BLaER1 treated with 17β-estradiol and CSF1 and Interleukin-3, amounts not matched to agents 10 nM and 100 nM (cell line): Measurements from ENCODE around the gene TRIM29.

Source experiments
- H3K27ac ChIP-seq, 11 experiments: shearing (Covaris generic); formaldehyde crosslinking; 2 replicates each; pipeline ENCODE4 v1.8.1; 2022
- H3K27me3 ChIP-seq, 11 experiments: shearing (Covaris generic); formaldehyde crosslinking; 2 replicates each; pipeline ENCODE4 v1.8.1; 2022
- H3K36me3 ChIP-seq, 11 experiments: shearing (Covaris generic); formaldehyde crosslinking; 2 replicates each; pipeline ENCODE4 v1.8.1; 2022
- H3K4me1 ChIP-seq, 10 experiments: shearing (Covaris generic); formaldehyde crosslinking; 2 replicates each; pipeline ENCODE4 v1.8.1; 2022
- H3K4me2 ChIP-seq, 11 experiments: shearing (Covaris generic); formaldehyde crosslinking; 2 replicates each; pipeline ENCODE4 v1.8.1; 2022
- H3K4me3 ChIP-seq, 10 experiments: shearing (Covaris generic); formaldehyde crosslinking; 2 replicates each; pipeline ENCODE4 v1.8.1; 2022
- H3K9ac ChIP-seq, 11 experiments: shearing (Covaris generic); formaldehyde crosslinking; 2 replicates each; pipeline ENCODE4 v1.8.1; 2022
- H3K9me3 ChIP-seq, 11 experiments: shearing (Covaris generic); formaldehyde crosslinking; replicated peaks in 1 of 11; 2 replicates each; pipeline ENCODE4 v1.8.1; 2022
- H4K20me1 ChIP-seq, 11 experiments: shearing (Covaris generic); formaldehyde crosslinking; 2 replicates each; pipeline ENCODE4 v1.8.1; 2022
- Cebpa-rat ChIP-seq, 11 experiments: shearing (Covaris generic); IDR thresholded peaks; 2 replicates each; pipeline ENCODE4 v1.8.1; 2022

Gene TRIM29

DNA sequence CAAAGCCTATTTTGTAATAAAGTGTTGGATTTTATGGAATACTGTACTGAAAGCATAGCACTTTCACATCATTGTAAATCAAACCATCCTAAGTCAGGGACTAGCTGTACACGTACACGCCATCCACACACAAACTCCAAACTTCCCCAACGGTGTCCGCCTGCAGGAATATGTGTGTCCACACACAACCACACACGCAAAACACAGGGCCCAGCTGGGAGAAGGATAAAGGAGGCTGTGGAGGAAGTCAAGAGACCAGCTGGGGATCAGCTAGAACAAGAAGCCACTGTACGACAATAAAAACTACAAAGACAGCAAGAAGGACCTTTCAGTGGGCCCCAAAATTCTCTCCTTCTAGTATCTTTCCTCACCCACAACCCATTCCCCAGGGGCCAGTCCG lies 1.6 kb downstream of the TRIM29 start:
- Histone ChIP-seq H3K4me1 (no peaks in the 10 kb centered on the region), H3K36me3 (no peaks in the 10 kb centered on the region), H3K4me3 (no peak overlapping the region), H3K9ac (no peak overlapping the region), H3K27me3 (no peaks in the 10 kb centered on the region; a peak in 1 of 22 replicates), H3K9me3 (no peaks in the 10 kb centered on the region), H4K20me1 (peaks cover 0 to 6% (median 0%) of the 10 kb centered on the region in 11 experiments; a peak in 1 of 22 replicates), H3K4me2 (no peak overlapping the region), H3K27ac (no peak overlapping the region)
- TF ChIP-seq Cebpa-rat (IDR thresholded peaks at IDR 0.05), result no peak

DNA sequence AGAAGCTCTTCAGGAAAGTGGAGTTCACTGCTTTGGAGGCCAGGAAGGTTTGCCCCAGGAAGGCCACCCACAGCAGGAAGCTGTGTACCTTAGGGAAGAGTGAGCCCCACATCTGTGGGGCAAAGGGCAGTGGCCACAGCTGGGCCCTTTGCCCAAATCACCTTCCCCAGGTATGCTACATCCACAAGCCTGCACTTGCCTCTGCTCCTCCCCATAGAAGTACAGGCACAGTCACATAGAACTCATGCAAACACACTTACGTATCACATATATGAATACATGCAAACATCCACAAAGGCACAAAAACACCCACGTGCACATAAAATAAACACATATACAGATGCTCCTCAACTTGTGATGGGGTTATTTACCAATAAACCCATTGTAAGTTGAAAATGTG lies 2.1 kb downstream of the TRIM29 start:
- Histone ChIP-seq H3K9ac (no peak overlapping the region), H3K4me3 (no peak overlapping the region), H3K4me1 (no peaks in the 10 kb centered on the region), H3K9me3 (no peaks in the 10 kb centered on the region), H4K20me1 (peaks cover 0 to 6% (median 0%) of the 10 kb centered on the region in 11 experiments; a peak in 1 of 22 replicates), H3K36me3 (no peaks in the 10 kb centered on the region), H3K27me3 (no peaks in the 10 kb centered on the region; a peak in 1 of 22 replicates), H3K27ac (no peak overlapping the region), H3K4me2 (no peak overlapping the region)
- TF ChIP-seq Cebpa-rat (IDR thresholded peaks at IDR 0.05), result no peak

DNA sequence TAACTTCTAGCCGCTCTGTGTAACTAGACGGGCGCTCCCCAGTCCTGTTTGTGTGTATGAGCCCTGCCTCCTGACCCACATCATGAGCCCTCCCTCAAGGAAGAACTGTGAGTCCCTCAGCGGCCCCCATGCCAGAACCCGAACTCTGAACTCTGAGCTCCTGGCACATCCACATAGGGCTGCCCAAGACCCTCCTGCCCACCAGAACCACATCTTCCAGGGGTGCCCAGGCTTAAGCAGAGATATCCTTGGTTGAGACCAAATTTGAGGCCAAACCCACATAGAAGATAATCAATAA lies 3.0 kb downstream of the TRIM29 start:
- Histone ChIP-seq H3K4me2 (no peak overlapping the region), H3K36me3 (no peaks in the 10 kb centered on the region), H3K9ac (no peak overlapping the region), H3K27me3 (no peaks in the 10 kb centered on the region; a peak in 1 of 22 replicates), H3K4me3 (no peak overlapping the region), H3K4me1 (no peaks in the 10 kb centered on the region), H4K20me1 (peaks cover 0 to 6% (median 0%) of the 10 kb centered on the region in 11 experiments; a peak in 2 of 22 replicates), H3K27ac (no peak overlapping the region), H3K9me3 (no peaks in the 10 kb centered on the region)
- TF ChIP-seq Cebpa-rat (IDR thresholded peaks at IDR 0.05), result no peak

DNA sequence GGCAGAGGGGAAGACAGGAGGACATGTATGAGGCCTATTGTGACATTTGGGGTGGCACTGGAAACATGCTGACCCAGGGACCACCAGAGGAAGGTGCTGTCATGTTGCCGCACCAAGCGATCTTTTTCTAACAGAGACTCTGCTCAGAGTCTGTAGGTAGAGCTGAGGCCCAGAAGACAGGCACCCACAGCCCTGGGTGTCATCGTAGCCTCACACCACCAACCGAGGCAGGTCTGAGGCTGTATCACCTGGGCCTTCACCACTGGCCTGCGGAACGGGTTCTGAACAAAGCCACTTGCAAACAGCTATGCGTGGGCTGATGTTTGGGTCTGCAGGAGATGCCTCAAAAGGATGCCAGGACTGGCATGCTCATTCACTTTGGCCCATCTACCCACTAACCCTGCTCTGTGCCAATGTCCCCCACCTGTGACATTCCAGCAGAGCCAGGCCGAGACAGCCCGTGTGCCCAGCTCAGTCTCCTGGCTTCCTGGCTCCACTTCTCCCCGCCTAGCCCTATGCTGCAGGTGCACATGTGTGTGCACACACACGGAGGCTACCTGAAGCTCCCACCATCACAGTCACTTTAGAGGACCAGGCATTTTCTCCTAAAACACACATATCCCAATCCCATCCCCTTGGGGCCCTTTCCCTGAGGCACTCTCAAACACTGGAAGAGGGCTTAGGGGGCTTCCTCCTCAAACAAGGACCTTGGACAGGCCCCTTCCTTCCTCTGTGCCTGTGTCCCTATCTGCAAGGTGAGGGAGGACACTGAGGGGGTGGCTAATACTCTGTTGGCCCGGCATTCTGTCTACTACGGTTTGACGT lies 3.6 kb downstream of the TRIM29 start:
- no peaks in the 10 kb centered on the region for H3K9me3 ChIP-seq
- H3K36me3 ChIP-seq, result no peaks in the 10 kb centered on the region
- no peak overlapping the region for H3K4me3 ChIP-seq
- peaks cover 0 to 6% (median 0%) of the 10 kb centered on the region in 11 experiments; a peak in 2 of 22 replicates for H4K20me1 ChIP-seq
- no peak for TF ChIP-seq Cebpa-rat (IDR thresholded peaks at IDR 0.05)
- no peak overlapping the region for H3K4me2 ChIP-seq
- H3K4me1 ChIP-seq, result no peaks in the 10 kb centered on the region
- H3K9ac ChIP-seq, result no peak overlapping the region
- no peak overlapping the region for H3K27ac ChIP-seq
- no peaks in the 10 kb centered on the region; a peak in 1 of 22 replicates for H3K27me3 ChIP-seq

DNA sequence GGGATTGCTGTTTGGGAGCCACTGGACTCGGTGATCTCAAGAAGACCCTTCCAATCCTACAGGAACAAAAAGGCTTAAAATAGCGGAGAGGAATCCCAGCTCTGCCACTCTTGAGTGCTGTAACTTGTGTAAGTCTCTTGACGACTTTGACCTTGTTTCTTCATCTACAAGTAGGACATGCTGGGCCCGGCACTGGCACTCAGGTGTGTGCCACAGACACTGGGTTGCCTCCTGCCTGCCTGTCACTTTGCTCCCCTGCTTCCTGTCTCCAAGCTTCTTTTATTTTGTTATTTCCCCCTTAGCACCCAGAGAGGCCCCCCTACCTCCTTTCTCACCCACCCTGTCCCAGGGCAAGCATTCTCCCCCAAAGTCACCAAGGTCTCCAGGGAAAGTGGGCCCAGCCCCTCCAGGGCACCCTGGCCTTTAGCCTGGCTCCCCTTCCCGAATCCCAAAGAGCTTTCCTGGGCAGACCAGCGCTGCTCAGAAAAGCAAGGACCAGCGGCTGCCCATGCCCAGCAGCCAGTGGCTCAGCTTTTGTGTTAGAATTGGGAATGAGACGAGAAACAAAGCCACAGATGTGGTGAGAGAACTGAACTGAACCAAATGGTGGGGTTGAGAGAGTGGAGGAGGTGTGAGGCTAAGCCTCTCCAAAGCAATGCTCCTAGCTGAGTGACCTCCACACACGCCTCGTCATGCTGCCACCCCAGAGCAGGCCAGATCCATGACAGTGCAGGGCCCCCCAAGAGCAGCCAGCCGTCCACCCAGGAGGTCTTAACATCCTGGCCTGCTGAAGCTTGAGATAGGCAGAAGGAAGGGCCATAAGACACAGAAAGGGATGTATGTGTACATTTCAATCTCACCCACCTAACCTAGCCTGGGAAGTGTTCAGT lies 4.5 kb downstream of the TRIM29 start:
- Histone ChIP-seq H3K27me3 (no peaks in the 10 kb centered on the region; a peak in 1 of 22 replicates), H3K9me3 (no peaks in the 10 kb centered on the region), H3K36me3 (no peaks in the 10 kb centered on the region), H3K4me2 (no peak overlapping the region), H3K4me1 (no peaks in the 10 kb centered on the region), H4K20me1 (peaks cover 0 to 6% (median 0%) of the 10 kb centered on the region in 11 experiments; a peak in 2 of 22 replicates), H3K27ac (no peak overlapping the region), H3K9ac (no peak overlapping the region), H3K4me3 (no peak overlapping the region)
- TF ChIP-seq Cebpa-rat (IDR thresholded peaks at IDR 0.05), result no peak

DNA sequence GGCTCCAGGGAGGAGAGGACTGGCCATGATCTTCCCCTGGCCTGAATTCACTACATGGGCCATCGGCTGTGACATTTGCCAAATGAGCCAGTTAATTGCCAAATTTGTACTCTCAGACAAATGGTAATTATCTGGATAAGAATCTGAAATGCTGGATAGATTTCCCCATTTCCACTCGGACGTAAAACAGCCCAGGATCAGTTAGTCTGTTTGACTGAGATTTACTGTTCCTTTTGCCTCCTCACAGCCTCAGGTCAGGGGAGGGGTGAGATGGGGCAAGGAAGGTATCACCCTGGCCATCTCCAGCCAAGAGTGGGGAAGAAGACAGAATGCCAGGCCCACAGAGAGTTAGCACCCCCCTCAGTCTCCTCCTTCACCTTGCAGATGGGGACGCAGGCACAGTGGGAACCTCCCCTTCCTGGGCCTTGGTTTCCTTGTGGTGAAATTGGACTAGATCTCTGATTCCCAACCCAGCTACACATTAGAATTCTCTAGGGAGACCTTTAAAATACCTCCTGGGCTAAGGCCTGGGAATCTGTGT lies 5.2 kb downstream of the TRIM29 start:
- no peaks in the 10 kb centered on the region; a peak in 1 of 22 replicates for H3K27me3 ChIP-seq
- no peak for TF ChIP-seq Cebpa-rat (IDR thresholded peaks at IDR 0.05)
- H3K4me1 ChIP-seq, result no peaks in the 10 kb centered on the region

DNA sequence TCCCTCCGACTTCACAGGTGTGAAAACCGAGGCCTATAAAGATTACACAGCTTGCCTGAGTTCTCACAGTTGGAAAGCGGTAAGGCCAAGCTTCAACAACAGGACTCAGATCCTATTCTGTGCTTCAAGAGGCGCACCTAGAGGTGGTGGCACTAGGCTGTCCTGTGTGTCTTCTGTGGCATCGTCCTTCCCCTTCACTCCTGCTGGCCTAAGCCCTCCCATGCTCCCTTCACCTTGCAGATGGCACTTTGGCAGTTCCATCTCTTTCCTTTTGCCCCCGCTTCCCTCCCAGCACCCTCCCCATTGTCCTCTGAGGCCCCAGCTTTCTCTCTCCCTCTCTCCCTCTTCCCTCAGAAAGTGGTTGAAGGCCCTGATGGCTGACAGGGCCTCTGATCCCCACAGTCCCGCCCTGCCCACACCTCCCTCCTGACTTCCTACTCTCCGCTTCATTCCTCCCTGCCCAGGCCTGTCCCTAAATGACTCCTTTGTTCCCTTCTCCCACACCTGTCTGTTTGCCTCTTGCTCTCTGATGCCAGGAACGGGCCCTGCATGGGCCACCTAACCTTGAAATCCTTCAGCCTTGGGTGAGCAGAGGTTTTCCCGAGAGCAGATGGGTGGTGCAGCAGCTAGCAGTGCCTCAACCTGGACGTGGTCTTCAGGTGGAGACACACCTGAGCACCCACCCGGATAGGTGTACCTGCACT lies 5.8 kb downstream of the TRIM29 start:
- Histone ChIP-seq H3K4me1 (no peaks in the 10 kb centered on the region), H3K27ac (no peak overlapping the region), H3K36me3 (no peaks in the 10 kb centered on the region), H3K9ac (no peak overlapping the region), H4K20me1 (peaks cover 0 to 6% (median 0%) of the 10 kb centered on the region in 11 experiments; a peak in 2 of 22 replicates), H3K27me3 (no peaks in the 10 kb centered on the region; a peak in 1 of 22 replicates), H3K4me3 (no peak overlapping the region), H3K4me2 (no peak overlapping the region), H3K9me3 (no peaks in the 10 kb centered on the region)
- no peak for TF ChIP-seq Cebpa-rat (IDR thresholded peaks at IDR 0.05)

More for the DNA sequence above, 5.2 kb downstream of the TRIM29 start:
- H3K4me2 ChIP-seq, result no peak overlapping the region
- no peak overlapping the region for H3K4me3 ChIP-seq
- peaks cover 0 to 6% (median 0%) of the 10 kb centered on the region in 11 experiments; a peak in 2 of 22 replicates for H4K20me1 ChIP-seq
- no peaks in the 10 kb centered on the region for H3K36me3 ChIP-seq
- H3K9ac ChIP-seq, result no peak overlapping the region
- H3K27ac ChIP-seq, result no peak overlapping the region
- H3K9me3 ChIP-seq, result no peaks in the 10 kb centered on the region

DNA sequence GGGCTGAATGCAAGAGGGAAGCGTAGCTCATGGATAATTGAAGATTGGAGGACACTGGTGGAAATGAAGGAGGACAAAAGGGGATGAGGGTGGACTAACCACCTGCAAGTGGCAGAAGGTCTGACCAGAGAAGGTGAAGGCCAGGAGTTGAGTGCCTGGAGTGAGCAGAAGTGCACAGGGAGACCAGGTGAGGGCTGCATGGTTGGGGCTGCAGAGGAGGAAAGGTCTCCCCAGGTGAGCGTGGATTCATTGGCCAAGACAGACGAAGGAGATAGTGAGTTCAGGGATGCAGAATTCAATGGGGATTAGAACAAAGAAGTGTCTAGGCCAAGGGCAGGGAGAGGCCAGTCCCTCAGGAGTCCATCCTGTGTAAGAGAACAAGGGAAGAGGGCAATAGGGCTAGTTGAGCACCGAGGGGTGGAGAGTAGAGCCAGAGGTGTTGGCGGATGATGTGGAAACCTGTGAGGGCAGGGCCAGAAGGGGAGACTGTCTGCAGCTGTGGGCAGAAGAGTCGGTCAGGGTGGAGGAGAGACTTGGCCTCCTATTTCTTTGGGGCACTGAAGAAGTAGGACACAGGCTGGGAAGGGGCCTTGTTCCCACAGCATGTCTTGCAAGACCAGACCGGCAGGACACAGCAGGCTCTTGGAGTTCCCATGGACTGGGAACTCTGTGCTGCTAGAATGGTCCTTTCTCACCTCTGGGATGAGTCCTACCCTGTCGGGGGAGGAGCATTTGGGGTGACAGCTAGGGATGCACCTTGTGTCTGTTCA lies 6.7 kb downstream of the TRIM29 start:
- no peak overlapping the region for H3K9ac ChIP-seq
- no peaks in the 10 kb centered on the region for H3K9me3 ChIP-seq
- no peak for TF ChIP-seq Cebpa-rat (IDR thresholded peaks at IDR 0.05)
- H3K27ac ChIP-seq, result no peak overlapping the region
- H3K36me3 ChIP-seq, result no peaks in the 10 kb centered on the region
- H3K27me3 ChIP-seq, result no peaks in the 10 kb centered on the region; a peak in 1 of 22 replicates
- H4K20me1 ChIP-seq, result peaks cover 0 to 6% (median 0%) of the 10 kb centered on the region in 11 experiments; a peak in 2 of 22 replicates
- no peak overlapping the region for H3K4me3 ChIP-seq
- H3K4me1 ChIP-seq, result no peaks in the 10 kb centered on the region
- H3K4me2 ChIP-seq, result no peak overlapping the region
